ENCODE results near the gene ITGA3. TPM values are rescaled to one million over a fixed set of nuclear protein-coding genes. Genes with fewer than 3 reads are reported as not detected.

The ITGA3 gene
- total and polyA plus RNA-seq, 2 of the 13 experiments (the other 11 are each of a cell fraction or from before 2014, with no cell fraction given), result 0.48 to 0.69 TPM

GRCh38 chr17:50052822-50053653 is 2.9 kb upstream of the ITGA3 start (continued):
- TF ChIP-seq ZNF546 (CRISPR knock-in tag; conservative IDR thresholded peaks at IDR 0.05) (no peak), ZNF747 (CRISPR knock-in tag; IDR thresholded peaks at IDR 0.05; ENCODE audit: borderline replicate concordance) (no peak), ZNF263 (CRISPR knock-in tag; IDR thresholded peaks at IDR 0.05) (peak; percentile 94), FOXK1 (CRISPR knock-in tag; IDR thresholded peaks at IDR 0.05; ENCODE audit: borderline replicate concordance, low read depth) (no peak)

DNA sequence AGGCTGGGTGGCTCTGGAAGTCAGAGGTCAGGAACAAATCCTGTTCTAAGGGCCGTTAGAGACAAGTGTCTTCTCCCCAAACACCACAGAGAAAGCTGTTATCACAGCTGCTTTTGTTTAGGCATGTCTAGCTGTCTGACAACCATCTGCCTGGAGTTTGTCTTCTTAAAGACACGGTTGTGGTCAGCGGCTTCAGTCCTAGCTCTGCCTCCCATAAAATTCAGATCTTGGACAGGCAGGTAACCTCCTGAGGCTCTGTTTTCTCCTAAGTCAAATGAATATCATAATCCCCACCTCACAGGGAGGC is 2.3 kb upstream of the ITGA3 start:
- FAIRE-seq (no peak), ATAC-seq (no peak), DNase-seq (ENCODE audit: low spot score) (no peak)
- ChIA-PET CTCF (ENCODE audit: low intra/inter-chr PET ratio, low total read pairs) (no interaction called here), POLR2A (no interaction called here)
- Histone ChIP-seq H3K79me2 (ENCODE audit: insufficient read depth, low read length) (no peaks in the 10 kb centered on the region), H3K27me3 (ENCODE audit: control insufficient read depth in 1 of 2, insufficient read depth in 2 of 2, low read length in 2 of 2) (peaks cover 8 to 68% of the 10 kb centered on the region in 2 experiments; a peak in 4 of 5 replicates), H3K27ac (ENCODE audit: extremely low read length, insufficient read depth, low read length) (no peak overlapping the region), H2AFZ (ENCODE audit: low read length) (no peak overlapping the region), H3K4me1 (ENCODE audit: insufficient read depth, low read length) (peaks cover 53% of the 10 kb centered on the region), H3K4me3 (replicated peaks in 1 of 3; ENCODE audit: insufficient read depth in 1 of 3, low read depth in 2 of 3, low read length in 3 of 3) (no peak overlapping the region), H3K9me3 (ENCODE audit: low read length) (no peaks in the 10 kb centered on the region), H3K4me2 (ENCODE audit: low read depth, low read length) (no peak overlapping the region), H4K20me1 (ENCODE audit: insufficient read depth, low read length) (no peaks in the 10 kb centered on the region), H3K9ac (ENCODE audit: insufficient read depth, low read depth, low read length) (no peak overlapping the region), H3K36me3 (replicated peaks in 1 of 2; ENCODE audit: control insufficient read depth in 1 of 2, insufficient read depth in 2 of 2, low read length in 2 of 2) (no peaks in the 10 kb centered on the region)
- 18% methylated on average over 3 of the region's 3 CpGs for WGBS (ENCODE audit: low lambda C conversion rate)
- no TSS peak for BruUV-seq (replicated peaks)
- intact Hi-C loops (cut with micrococcal nuclease; ENCODE audit: unreplicated experiment), result no loop called here
- TF ChIP-seq ZNF24 (IDR thresholded peaks at IDR 0.05) (no peak), ASH2L (IDR thresholded peaks at IDR 0.05; ENCODE audit: insufficient read length, low read depth, low read length) (no peak), NR2F6 (IDR thresholded peaks at IDR 0.05) (0 out of 2 replicates have a peak, but pooled peaks have one; percentile 3), NR2F6 (CRISPR knock-in tag; IDR thresholded peaks at IDR 0.05) (no peak)
- in situ Hi-C loops (cut with HindIII; ENCODE audit: extremely low pct_ligation_motif_present, low pct_unique_long_range_greater_than_20kb), result no loop called here
